OCI-LY7 (cell line): Measurements from ENCODE around the gene ANO8. TPM values are rescaled to one million over a fixed set of nuclear protein-coding genes. Genes with fewer than 3 reads are reported as not detected.

Source experiments
- BruUV-seq: library from RNA; stranded (reverse); fragments of 400-500 nt; replicated peaks from 2 replicates; lab custom pipeline; 2021; lab: Mats Ljungman, UMichigan
- CTCF ChIA-PET: fragments of 300-600 bp; sonication (Branson Sonifier 250); formaldehyde crosslinking; loops from one replicate; lab custom pipeline; 2022; ENCODE audit warnings: antibody characterized with exemption; ENCODE audit not compliant: unreplicated experiment; lab: Charles Lee
- POLR2A ChIA-PET: fragments of 300-600 bp; sonication (Branson Sonifier 250); formaldehyde crosslinking; loops from one replicate; lab custom pipeline; 2022; ENCODE audit warnings: antibody characterized with exemption; lab: Charles Lee
- DNase-seq: peaks from one replicate; pipeline ENCODE4 v3.0.0-alpha.2; 2015; ENCODE audit warnings: low spot score
- H2AFZ ChIP-seq: fragments of 200-600 bp; sonication (generic), shearing (Covaris generic); 2 replicates; pipeline ENCODE4 v1.6.1; 2014; ENCODE audit warnings: mild to moderate bottlenecking, antibody characterized with exemption, low read length, moderate library complexity
- H3K27ac ChIP-seq: fragments of 200-600 bp; sonication (generic); 2 replicates; pipeline ENCODE4 v1.5.1; 2014; ENCODE audit warnings: mixed run types, low read depth, mild to moderate bottlenecking, moderate library complexity, low read length, inconsistent platforms; ENCODE audit not compliant: poor library complexity, severe bottlenecking
- H3K36me3 ChIP-seq: fragments of 200-600 bp; sonication (generic); 2 replicates; pipeline ENCODE4 v1.6.1; 2014; ENCODE audit warnings: mild to moderate bottlenecking, antibody characterized with exemption, low read length, moderate library complexity, mixed read lengths; ENCODE audit not compliant: insufficient read depth
- H3K4me1 ChIP-seq: fragments of 200-600 bp; sonication (generic); 2 replicates; pipeline ENCODE4 v1.5.1; 2014; ENCODE audit warnings: mild to moderate bottlenecking, low read length; ENCODE audit not compliant: insufficient read depth, poor library complexity, severe bottlenecking
- H3K4me2 ChIP-seq: fragments of 200-600 bp; sonication (generic); 2 replicates; pipeline ENCODE4 v1.6.1; 2014; ENCODE audit warnings: mild to moderate bottlenecking, low read length
- H3K4me3 ChIP-seq: fragments of 200-600 bp; sonication (generic); 2 replicates; pipeline ENCODE4 v1.5.1; 2014; ENCODE audit warnings: mild to moderate bottlenecking, low read depth, low read length; ENCODE audit not compliant: poor library complexity, severe bottlenecking
- H3K79me2 ChIP-seq: fragments of 200-600 bp; sonication (generic); 2 replicates; pipeline ENCODE4 v1.6.1; 2016; ENCODE audit warnings: low read depth, mild to moderate bottlenecking, low read length, moderate library complexity, mixed read lengths; ENCODE audit not compliant: insufficient read depth
- H3K9me2 ChIP-seq: fragments of 200-600 bp; sonication (generic); 2 replicates; pipeline ENCODE4 v1.6.1; 2016; ENCODE audit warnings: mild to moderate bottlenecking, low read length, mixed read lengths; ENCODE audit not compliant: insufficient read depth
- H3K9me3 ChIP-seq: fragments of 200-600 bp; sonication (generic); 2 replicates; pipeline ENCODE4 v1.6.1; 2014; ENCODE audit warnings: mild to moderate bottlenecking, mixed run types, low read length, mixed read lengths
- H4K20me1 ChIP-seq: fragments of 200-600 bp; sonication (generic); 2 replicates; pipeline ENCODE4 v1.6.1; 2014; ENCODE audit warnings: mild to moderate bottlenecking, antibody characterized with exemption, low read length, moderate library complexity, mixed read lengths; ENCODE audit not compliant: insufficient read depth
- EZH2phosphoT487 ChIP-seq: fragments of 200-600 bp; sonication (generic); IDR thresholded peaks from 2 replicates; pipeline ENCODE4 v1.6.1; 2018; ENCODE audit warnings: low read depth, borderline replicate concordance, mild to moderate bottlenecking, mixed run types, antibody characterized with exemption, low read length, moderate library complexity, mixed read lengths
- intact Hi-C: fragments of 100-400 bp; cut with micrococcal nuclease; formaldehyde crosslinking; loops from one replicate; pipeline ENCODE4 v1.10.0; 2022; ENCODE audit not compliant: unreplicated experiment
- total RNA-seq, 2 experiments: library from RNA; depleted of rRNA in 1 of 2; stranded (reverse); fragments of >200 nt in 1 of 2; shearing (Covaris generic) in 1 of 2; gene quantifications; 2 replicates each; pipeline ENCODE4 v1.2.3, GENCODE V29; 2014 to 2022
- TF ChIP-seq, protein P1 (sequence below): fragments of 200-600 bp; sonication (generic); conservative IDR thresholded peaks from 2 replicates; pipeline ENCODE4 v1.5.1; 2014; ENCODE audit warnings: mild to moderate bottlenecking, antibody characterized with exemption, low read length, moderate library complexity, mixed read lengths

ANO8 gene
- total RNA-seq, 2 experiments from 2014 or later = 4.3 to 13.5 TPM

DNA sequence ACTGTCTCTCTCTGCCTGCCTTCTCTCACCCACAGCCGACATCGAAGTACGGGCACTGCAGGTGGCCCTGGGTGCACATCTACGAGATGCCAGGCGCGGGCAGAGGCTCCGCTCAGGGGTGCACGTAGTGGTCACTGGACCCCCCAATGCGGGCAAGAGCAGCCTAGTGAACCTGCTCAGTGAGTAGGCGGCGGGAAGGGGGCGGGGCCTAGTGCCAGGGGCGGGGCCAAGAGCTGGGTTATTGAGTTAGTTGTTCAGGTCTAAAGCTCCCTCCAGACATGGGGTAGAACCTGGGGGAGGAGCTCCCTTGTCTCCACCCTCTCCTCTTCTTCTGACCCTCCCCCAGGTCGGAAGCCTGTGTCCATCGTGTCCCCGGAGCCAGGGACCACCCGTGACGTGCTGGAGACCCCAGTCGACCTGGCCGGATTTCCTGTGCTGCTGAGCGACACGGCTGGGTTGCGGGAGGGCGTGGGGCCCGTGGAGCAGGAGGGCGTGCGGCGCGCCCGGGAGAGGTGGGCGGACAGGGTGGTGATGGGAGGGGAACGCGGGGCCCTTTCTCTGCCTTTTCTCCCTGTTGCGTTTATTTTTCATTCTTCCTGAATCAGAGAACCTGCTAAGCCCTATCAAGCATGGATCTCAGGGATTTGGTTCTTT lies 4.6 kb upstream of the ANO8 start:
- BruUV-seq = no TSS peak
- ChIA-PET POLR2A (interaction anchor here (0.6 to 1.2 kb wide), 3 partner anchors 12 to 80 kb away, joined by 3 read pairs; partner anchors contain the start of gene MVB12A), CTCF (no interaction called here)
- TF ChIP-seq EZH2phosphoT487 = no peak
- TF ChIP-seq, protein P1, sequence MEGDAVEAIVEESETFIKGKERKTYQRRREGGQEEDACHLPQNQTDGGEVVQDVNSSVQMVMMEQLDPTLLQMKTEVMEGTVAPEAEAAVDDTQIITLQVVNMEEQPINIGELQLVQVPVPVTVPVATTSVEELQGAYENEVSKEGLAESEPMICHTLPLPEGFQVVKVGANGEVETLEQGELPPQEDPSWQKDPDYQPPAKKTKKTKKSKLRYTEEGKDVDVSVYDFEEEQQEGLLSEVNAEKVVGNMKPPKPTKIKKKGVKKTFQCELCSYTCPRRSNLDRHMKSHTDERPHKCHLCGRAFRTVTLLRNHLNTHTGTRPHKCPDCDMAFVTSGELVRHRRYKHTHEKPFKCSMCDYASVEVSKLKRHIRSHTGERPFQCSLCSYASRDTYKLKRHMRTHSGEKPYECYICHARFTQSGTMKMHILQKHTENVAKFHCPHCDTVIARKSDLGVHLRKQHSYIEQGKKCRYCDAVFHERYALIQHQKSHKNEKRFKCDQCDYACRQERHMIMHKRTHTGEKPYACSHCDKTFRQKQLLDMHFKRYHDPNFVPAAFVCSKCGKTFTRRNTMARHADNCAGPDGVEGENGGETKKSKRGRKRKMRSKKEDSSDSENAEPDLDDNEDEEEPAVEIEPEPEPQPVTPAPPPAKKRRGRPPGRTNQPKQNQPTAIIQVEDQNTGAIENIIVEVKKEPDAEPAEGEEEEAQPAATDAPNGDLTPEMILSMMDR = no peak
- no peak overlapping the region for H3K27ac ChIP-seq
- H3K79me2 ChIP-seq = peaks cover 12% of the 10 kb centered on the region; the same call in 1 of the 2 replicates
- peak overlapping the region; percentile 83 for H3K4me3 ChIP-seq
- intact Hi-C loops = no loop called here
- H2AFZ ChIP-seq = no peak overlapping the region
- H3K9me3 ChIP-seq = no peaks in the 10 kb centered on the region
- peaks cover 26% of the 10 kb centered on the region for H3K4me1 ChIP-seq
- peak; percentile 71 for DNase-seq
- H3K4me2 ChIP-seq = peak overlapping the region; percentile 71
- H4K20me1 ChIP-seq = peaks cover 7% of the 10 kb centered on the region; the same call in 1 of the 2 replicates
- no peaks in the 10 kb centered on the region for H3K9me2 ChIP-seq
- peaks cover 44% of the 10 kb centered on the region for H3K36me3 ChIP-seq

DNA sequence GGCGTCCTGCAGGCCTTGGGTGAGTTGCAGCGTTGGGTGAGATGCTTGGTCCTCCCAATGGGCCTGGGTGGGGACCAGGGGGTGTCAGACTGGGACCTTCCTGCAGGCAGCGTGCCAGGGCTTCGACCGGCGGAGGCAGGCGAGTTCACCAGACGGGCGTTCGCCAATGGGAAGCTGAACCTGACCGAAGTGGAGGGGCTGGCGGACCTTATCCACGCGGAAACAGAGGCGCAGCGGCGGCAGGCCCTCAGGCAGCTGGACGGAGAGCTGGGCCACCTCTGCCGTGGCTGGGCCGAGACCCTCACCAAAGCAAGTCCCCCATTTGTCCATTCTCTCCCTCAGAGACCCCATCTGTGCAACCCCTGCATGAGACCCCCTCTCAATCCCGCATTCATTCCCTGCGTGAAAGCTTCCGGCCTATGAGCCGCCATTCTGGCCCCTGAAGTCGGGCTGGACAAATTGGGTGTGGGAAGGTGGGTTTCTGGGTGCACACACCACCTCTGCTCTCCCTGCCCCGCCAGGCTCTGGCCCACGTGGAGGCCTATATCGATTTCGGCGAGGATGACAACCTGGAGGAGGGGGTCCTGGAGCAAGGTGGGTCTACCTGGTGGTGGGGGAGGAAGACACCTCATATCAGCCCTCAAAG lies 3.9 kb upstream of the ANO8 start:
- H3K36me3 ChIP-seq = peaks cover 39% of the 10 kb centered on the region
- DNase-seq = no peak
- H3K4me1 ChIP-seq = peaks cover 32% of the 10 kb centered on the region
- no TSS peak for BruUV-seq
- ChIA-PET CTCF (no interaction called here), POLR2A (interaction anchor here (0.6 to 1.2 kb wide), 3 partner anchors 19 to 81 kb away, joined by 3 read pairs; partner anchors contain the start of gene MVB12A)
- H2AFZ ChIP-seq = no peak overlapping the region; the same call in 1 of the 2 replicates
- TF ChIP-seq, protein P1 = no peak
- TF ChIP-seq EZH2phosphoT487 = no peak
- peaks cover 7% of the 10 kb centered on the region; the same call in 1 of the 2 replicates for H4K20me1 ChIP-seq
- H3K9me2 ChIP-seq = no peaks in the 10 kb centered on the region
- H3K4me2 ChIP-seq = peak overlapping the region; percentile 71
- H3K27ac ChIP-seq = peak overlapping the region; percentile 88
- peak overlapping the region; percentile 83 for H3K4me3 ChIP-seq
- intact Hi-C loops = no loop called here
- H3K79me2 ChIP-seq = peaks cover 12% of the 10 kb centered on the region; the same call in 1 of the 2 replicates
- no peaks in the 10 kb centered on the region for H3K9me3 ChIP-seq
